ENCODE results near the gene IL10RA. TPM values are rescaled to one million over a fixed set of nuclear protein-coding genes. Genes with fewer than 3 reads are reported as not detected.

Gene IL10RA
- total RNA-seq, 4 donors from 2014 or later = 0.73 to 5.5 (median 2.2) TPM

GRCh38 chr11:118001494-118001971 lies 15.3 kb downstream of the IL10RA start:
- no peak for ATAC-seq

GRCh38 chr11:118002010-118002540 lies 15.9 kb downstream of the IL10RA start:
- no peaks in the 10 kb centered on the region for H3K4me1 ChIP-seq
- ATAC-seq (no peak), DNase-seq (no peak)
- H3K9me3 ChIP-seq = no peaks in the 10 kb centered on the region
- no peak for TF ChIP-seq CTCF (IDR thresholded peaks at IDR 0.05 in 4 of 5, conservative IDR thresholded peaks at IDR 0.05 in 1 of 5)
- TF ChIP-seq POLR2A (IDR thresholded peaks at IDR 0.05) = no peak
- no peaks in the 10 kb centered on the region for H3K36me3 ChIP-seq
- H3K27ac ChIP-seq = peak overlapping the region in 1 of 4 donors; percentile 18
- in situ Hi-C loops (cut with MboI; ENCODE audit: low sequenced_read_pairs in 4 of 4) (no loop called here), intact Hi-C loops (cut with DNase I; ENCODE audit: low total_unique reads) (no loop called here)
- H3K27me3 ChIP-seq = no peaks in the 10 kb centered on the region
- H3K4me3 ChIP-seq = no peak overlapping the region

More at GRCh38 chr11:118001494-118001971, 15.3 kb downstream of the IL10RA start:
- Histone ChIP-seq H3K9me3 (no peaks in the 10 kb centered on the region), H3K27ac (no peak overlapping the region), H3K27me3 (no peaks in the 10 kb centered on the region), H3K4me1 (no peaks in the 10 kb centered on the region), H3K36me3 (no peaks in the 10 kb centered on the region), H3K4me3 (no peak overlapping the region)
- TF ChIP-seq POLR2A (IDR thresholded peaks at IDR 0.05) = no peak
- no peak for TF ChIP-seq CTCF (IDR thresholded peaks at IDR 0.05 in 4 of 5, conservative IDR thresholded peaks at IDR 0.05 in 1 of 5)
- intact Hi-C loops (cut with DNase I; ENCODE audit: low total_unique reads) = no loop called here
- DNase-seq = no peak
- in situ Hi-C loops (cut with MboI; ENCODE audit: low sequenced_read_pairs in 4 of 4) = no loop called here

GRCh38 chr11:118002541-118003423 lies 16.6 kb downstream of the IL10RA start:
- no peaks in the 10 kb centered on the region for H3K36me3 ChIP-seq
- in situ Hi-C loops (cut with MboI; ENCODE audit: low sequenced_read_pairs in 4 of 4) (no loop called here), intact Hi-C loops (cut with DNase I; ENCODE audit: low total_unique reads) (no loop called here)
- TF ChIP-seq CTCF (IDR thresholded peaks at IDR 0.05 in 4 of 5, conservative IDR thresholded peaks at IDR 0.05 in 1 of 5) = no peak
- TF ChIP-seq POLR2A (IDR thresholded peaks at IDR 0.05) = no peak
- ATAC-seq (peak; percentile 31 to 35), DNase-seq (no peak)
- H3K4me1 ChIP-seq = no peaks in the 10 kb centered on the region
- H3K4me3 ChIP-seq = no peak overlapping the region
- H3K27ac ChIP-seq = peak overlapping the region in 1 of 4 donors; percentile 18
- H3K27me3 ChIP-seq = no peaks in the 10 kb centered on the region
- no peaks in the 10 kb centered on the region for H3K9me3 ChIP-seq

GRCh38 chr11:118003456-118003855 lies 17.3 kb downstream of the IL10RA start:
- no peak for DNase-seq
- Histone ChIP-seq H3K4me1 (no peaks in the 10 kb centered on the region), H3K27ac (no peak overlapping the region), H3K4me3 (no peak overlapping the region), H3K9me3 (no peaks in the 10 kb centered on the region), H3K36me3 (no peaks in the 10 kb centered on the region), H3K27me3 (no peaks in the 10 kb centered on the region)
- TF ChIP-seq POLR2A (IDR thresholded peaks at IDR 0.05) (no peak), CTCF (IDR thresholded peaks at IDR 0.05 in 4 of 5, conservative IDR thresholded peaks at IDR 0.05 in 1 of 5) (no peak)
- intact Hi-C loops (cut with DNase I; ENCODE audit: low total_unique reads) = no loop called here
- in situ Hi-C loops (cut with MboI; ENCODE audit: low sequenced_read_pairs in 4 of 4) = no loop called here
- no peak for ATAC-seq

Data from gastrocnemius medialis (tissue), 4 donors.